CD4-positive, CD25-positive, alpha-beta regulatory T cell (primary cell): ENCODE measurements around the gene NR3C2. TPM values are rescaled to one million over a fixed set of nuclear protein-coding genes. Genes with fewer than 3 reads are reported as not detected.
"Not testable (repeated sequence)": the region's sequence is repeated elsewhere in the genome, so short reads cannot be mapped to it uniquely, and the experiment has no call there.

Experiments used
- ATAC-seq, 2 donors: fragments of 150-1000 bp; cut with Tn5 transposase; one replicate each; pipeline ENCODE4 v1.10.0; 2021; ENCODE audit warnings: low read depth in 2 of 2, moderate number of reproducible peaks in 2 of 2, moderate library complexity in 1 of 2
- DNase-seq, 3 donors: peaks; one replicate each; pipeline versions ENCODE4 v3.0.0 to v3.0.0-alpha.2; 2012 to 2022; ENCODE audit warnings: mixed read lengths in 1 of 3
- H3K27ac ChIP-seq: one replicate; pipeline ENCODE4 v1.7.0; 2013; ENCODE audit warnings: mild to moderate bottlenecking, low read length; ENCODE audit not compliant: insufficient read depth, poor library complexity, severe bottlenecking
- H3K27me3 ChIP-seq: one replicate; pipeline ENCODE4 v1.7.0; 2013; ENCODE audit warnings: low read length; ENCODE audit not compliant: control insufficient read depth, insufficient read depth
- H3K36me3 ChIP-seq: one replicate; pipeline ENCODE4 v1.7.0; 2013; ENCODE audit warnings: mild to moderate bottlenecking, low read length, moderate library complexity; ENCODE audit not compliant: control insufficient read depth, insufficient read depth
- H3K4me1 ChIP-seq: 2 replicates; pipeline ENCODE4 v1.7.0; 2013; ENCODE audit warnings: mild to moderate bottlenecking, low read length; ENCODE audit not compliant: insufficient read depth, control insufficient read depth, poor library complexity, severe bottlenecking
- H3K4me3 ChIP-seq: one replicate; pipeline ENCODE4 v1.7.0; 2013; ENCODE audit warnings: low read depth, mild to moderate bottlenecking, low read length, moderate library complexity
- H3K9me3 ChIP-seq, 2 experiments: 1 replicate in 1 of 2; 2 replicates in 1 of 2; pipeline ENCODE4 v1.7.0; 2013; ENCODE audit warnings: low read length in 2 of 2, mild to moderate bottlenecking in 1 of 2, moderate library complexity in 1 of 2; ENCODE audit not compliant: control insufficient read depth in 2 of 2
- H3K27ac Mint-ChIP-seq, 3 donors: one replicate each; pipeline ENCODE4 v1.8.0; 2020 to 2022; ENCODE audit warnings: mild to moderate bottlenecking in 3 of 3, mixed read lengths in 3 of 3, moderate library complexity in 2 of 3
- H3K27me3 Mint-ChIP-seq: one replicate; pipeline ENCODE4 v1.8.0; 2022; ENCODE audit warnings: mild to moderate bottlenecking, mixed read lengths
- H3K36me3 Mint-ChIP-seq: one replicate; pipeline ENCODE4 v1.8.0; 2020; ENCODE audit warnings: mixed read lengths
- H3K4me1 Mint-ChIP-seq, 4 donors: one replicate each; pipeline ENCODE4 v1.8.0; 2020 to 2022; ENCODE audit warnings: mixed read lengths in 4 of 4, mild to moderate bottlenecking in 1 of 4
- H3K4me3 Mint-ChIP-seq, 4 donors: one replicate each; pipeline ENCODE4 v1.8.0; 2020 to 2022; ENCODE audit warnings: mild to moderate bottlenecking in 4 of 4, mixed read lengths in 4 of 4, moderate library complexity in 3 of 4
- H3K9me3 Mint-ChIP-seq, 7 donors: one replicate each; pipeline ENCODE4 v1.8.0; 2020 to 2022; ENCODE audit warnings: mixed read lengths in 7 of 7, mild to moderate bottlenecking in 3 of 7, moderate library complexity in 2 of 7
- polyA plus RNA-seq, 4 donors: library from polyadenylated mRNA; unstranded; fragments of 300-500 nt; fragmentation: Illumina TruSeq; gene quantifications; one replicate each; pipeline ENCODE4 v1.2.3, GENCODE V29; 2021
- total RNA-seq: library from RNA; stranded (reverse); gene quantifications from one replicate; pipeline ENCODE4 v1.2.3, GENCODE V29; 2022

Gene NR3C2
- total and polyA plus RNA-seq, 5 donors from 2014 or later, result 1.2 to 16.1 (median 3.2) TPM

DNA sequence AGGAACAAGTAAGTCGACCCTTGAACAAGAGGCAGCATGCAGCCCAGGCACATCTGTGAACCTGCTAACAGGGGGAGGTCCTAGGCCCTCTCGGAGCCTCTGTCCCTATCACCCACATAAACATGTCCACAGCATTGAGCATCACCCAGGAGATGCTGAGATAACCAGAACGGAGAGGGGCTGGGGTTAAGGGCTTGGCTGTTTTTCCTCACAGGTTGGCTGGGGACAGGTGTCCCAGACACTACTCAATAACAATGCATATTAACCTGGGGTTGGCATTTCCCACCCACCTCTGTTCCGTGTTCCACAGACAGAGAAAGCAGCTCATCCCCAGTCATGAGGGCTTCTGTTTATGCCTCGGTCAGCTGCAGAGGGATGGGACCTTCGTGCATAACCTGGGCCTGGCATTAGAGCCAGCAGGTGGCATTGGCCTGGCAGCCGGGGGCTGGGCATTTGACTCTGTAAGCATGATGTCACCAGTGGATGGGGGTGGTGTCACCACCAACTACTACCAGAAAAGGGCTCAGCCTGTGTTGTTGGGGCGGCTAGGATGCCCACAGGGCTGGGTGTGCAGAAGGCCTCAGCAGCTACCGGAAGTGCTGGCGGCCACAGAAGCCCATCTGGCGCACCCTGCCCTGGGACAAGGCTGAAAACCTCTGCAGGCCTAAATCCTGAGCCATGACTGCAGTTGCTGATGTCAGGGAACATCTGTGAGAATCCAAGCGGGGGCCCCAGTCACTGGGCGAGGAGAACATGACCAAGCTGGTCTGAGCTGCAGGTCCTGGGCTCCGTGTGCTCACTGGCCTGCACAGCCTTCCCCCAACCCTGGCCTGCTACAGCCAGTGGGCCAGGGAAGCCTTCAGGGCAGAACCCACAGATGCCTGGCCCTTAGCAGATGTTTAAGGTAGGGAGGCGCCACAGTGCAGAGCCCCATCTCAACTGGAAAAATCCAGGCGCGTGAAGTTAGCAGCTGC is 351.4 kb downstream of the NR3C2 start:
- Mint-ChIP-seq H3K9me3 (peaks cover 0 to 9% (median 0%) of the 10 kb centered on the region in 7 donors), H3K36me3 (peaks cover 22% of the 10 kb centered on the region), H3K27ac (peak overlapping the region in 2 of 3 donors; percentile 11 to 53), H3K4me1 (peaks cover 0 to 29% (median 11%) of the 10 kb centered on the region in 4 donors), H3K27me3 (no peaks in the 10 kb centered on the region), H3K4me3 (no peak overlapping the region)
- Histone ChIP-seq H3K27me3 (no peaks in the 10 kb centered on the region), H3K27ac (no peak overlapping the region), H3K36me3 (no peaks in the 10 kb centered on the region), H3K4me3 (no peak overlapping the region), H3K4me1 (no peaks in the 10 kb centered on the region), H3K9me3 (no peaks in the 10 kb centered on the region)
- DNase-seq (no peak), ATAC-seq (no peak)

DNA sequence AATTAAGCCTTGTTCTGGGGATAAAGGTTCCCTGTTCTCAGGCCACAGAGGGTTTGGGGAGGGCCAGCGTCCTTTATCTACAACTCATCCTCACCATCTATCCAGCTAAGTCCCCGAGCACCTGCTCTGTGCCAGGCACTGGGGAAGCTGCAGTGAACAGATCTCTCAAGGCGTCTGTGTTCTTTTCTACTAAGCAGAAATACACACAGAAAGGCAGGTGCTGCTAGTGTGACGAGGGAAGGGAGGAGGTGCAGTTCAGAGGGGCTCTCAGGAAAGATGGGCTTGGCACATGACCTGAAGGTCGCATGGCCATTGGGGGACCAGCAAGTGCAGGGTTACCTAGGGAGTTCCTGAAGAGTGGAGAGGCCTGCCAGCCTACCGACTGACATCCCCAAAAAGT is 352.2 kb downstream of the NR3C2 start:
- Mint-ChIP-seq H3K4me3 (no peak overlapping the region), H3K27me3 (no peaks in the 10 kb centered on the region), H3K27ac (peak overlapping the region in 2 of 3 donors; percentile 53 to 56), H3K9me3 (peaks cover 0 to 9% (median 3%) of the 10 kb centered on the region in 7 donors), H3K4me1 (peaks cover 0 to 31% (median 12%) of the 10 kb centered on the region in 4 donors), H3K36me3 (peaks cover 25% of the 10 kb centered on the region)
- Histone ChIP-seq H3K27me3 (no peaks in the 10 kb centered on the region), H3K4me1 (no peaks in the 10 kb centered on the region), H3K4me3 (no peak overlapping the region), H3K9me3 (no peaks in the 10 kb centered on the region), H3K27ac (no peak overlapping the region), H3K36me3 (no peaks in the 10 kb centered on the region)
- DNase-seq, result no peak
- no peak for ATAC-seq

DNA sequence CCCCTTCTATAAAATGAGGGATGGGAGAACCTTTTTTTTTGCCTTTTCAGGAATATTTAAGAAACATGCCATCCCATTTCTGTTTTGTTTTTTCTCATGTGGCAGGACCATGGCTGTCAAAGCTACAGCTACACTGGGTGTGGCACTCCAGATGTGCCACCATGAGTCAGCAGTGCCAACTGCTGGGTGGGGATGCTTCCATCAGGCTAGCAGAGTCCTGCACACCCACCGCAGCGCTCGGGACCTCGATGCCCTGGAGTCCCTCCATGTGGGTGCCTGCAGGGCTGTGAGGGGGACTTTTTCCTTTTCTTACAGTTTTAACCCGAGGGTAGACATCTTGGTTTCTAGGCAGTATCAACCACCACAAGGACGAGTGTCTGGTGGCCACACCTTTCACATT is 352.6 kb downstream of the NR3C2 start:
- Mint-ChIP-seq H3K27me3 (no peaks in the 10 kb centered on the region), H3K4me3 (no peak overlapping the region), H3K9me3 (peaks cover 0 to 9% (median 3%) of the 10 kb centered on the region in 7 donors), H3K36me3 (peaks cover 25% of the 10 kb centered on the region), H3K27ac (peak overlapping the region in 2 of 3 donors; percentile 53 to 56), H3K4me1 (peaks cover 0 to 32% (median 12%) of the 10 kb centered on the region in 4 donors)
- ATAC-seq, result no peak
- Histone ChIP-seq H3K27ac (no peak overlapping the region), H3K27me3 (no peaks in the 10 kb centered on the region), H3K36me3 (no peaks in the 10 kb centered on the region), H3K4me3 (no peak overlapping the region), H3K4me1 (no peaks in the 10 kb centered on the region), H3K9me3 (no peaks in the 10 kb centered on the region)
- peak in 1 of 3 donors; percentile 10 for DNase-seq

DNA sequence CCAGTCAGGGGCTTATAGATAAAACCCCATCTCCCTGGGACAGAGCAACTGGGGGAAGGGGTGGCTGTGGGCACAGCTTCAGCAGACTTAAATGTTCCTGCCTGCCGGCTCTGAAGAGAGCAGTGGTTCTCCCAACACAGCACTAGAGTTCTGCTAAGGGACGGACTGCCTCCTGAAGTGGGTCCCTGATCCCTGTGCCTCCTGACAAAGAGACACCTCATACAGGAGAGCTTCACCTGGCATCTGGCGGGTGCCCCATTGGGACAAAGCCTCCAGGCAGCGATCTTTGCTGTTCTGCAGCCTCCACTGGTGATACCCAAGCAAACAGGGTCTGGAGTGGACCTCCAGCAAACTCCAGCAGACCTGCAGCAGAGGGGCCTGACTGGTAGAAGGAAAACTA is 359.1 kb downstream of the NR3C2 start:
- peaks cover 21% of the 10 kb centered on the region for H3K36me3 ChIP-seq
- peaks cover 55% of the 10 kb centered on the region for H3K36me3 Mint-ChIP-seq
- not testable (repeated sequence) for H3K27ac ChIP-seq, ATAC-seq, H3K4me3 ChIP-seq, DNase-seq, H3K9me3 Mint-ChIP-seq, H3K27ac Mint-ChIP-seq, H3K9me3 ChIP-seq, H3K27me3 Mint-ChIP-seq, H3K27me3 ChIP-seq, H3K4me1 ChIP-seq
- peaks cover 0 to 22% (median 9%) of the 10 kb centered on the region in 4 donors for H3K4me1 Mint-ChIP-seq
- H3K4me3 Mint-ChIP-seq, result peak overlapping the region in 1 of 4 donors; percentile 23

DNA sequence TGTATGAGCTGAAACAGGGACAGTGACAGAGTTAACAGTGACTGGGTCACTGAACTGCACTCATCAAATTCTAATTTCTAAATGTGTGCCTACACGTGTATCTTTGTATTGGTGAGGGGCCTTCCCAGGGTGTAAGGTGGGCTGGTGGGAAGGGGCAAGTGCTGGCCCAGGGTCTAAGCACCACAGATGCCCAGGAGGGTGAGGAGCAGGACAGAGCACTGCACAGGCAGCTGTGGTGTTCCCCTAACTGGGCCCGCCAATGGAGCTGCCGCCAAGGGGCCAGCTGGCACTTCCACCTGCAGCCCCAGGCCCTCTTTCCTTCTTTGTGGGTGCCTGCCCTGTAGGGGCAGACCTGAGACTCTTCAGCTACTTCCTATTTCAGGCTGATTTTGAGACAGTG is 360.5 kb downstream of the NR3C2 start:
- Mint-ChIP-seq H3K4me1 (peaks cover 0 to 11% (median 6%) of the 10 kb centered on the region in 4 donors), H3K9me3 (peaks cover 0 to 11% (median 6%) of the 10 kb centered on the region in 7 donors)
- H3K27ac ChIP-seq, result no peak overlapping the region

DNA sequence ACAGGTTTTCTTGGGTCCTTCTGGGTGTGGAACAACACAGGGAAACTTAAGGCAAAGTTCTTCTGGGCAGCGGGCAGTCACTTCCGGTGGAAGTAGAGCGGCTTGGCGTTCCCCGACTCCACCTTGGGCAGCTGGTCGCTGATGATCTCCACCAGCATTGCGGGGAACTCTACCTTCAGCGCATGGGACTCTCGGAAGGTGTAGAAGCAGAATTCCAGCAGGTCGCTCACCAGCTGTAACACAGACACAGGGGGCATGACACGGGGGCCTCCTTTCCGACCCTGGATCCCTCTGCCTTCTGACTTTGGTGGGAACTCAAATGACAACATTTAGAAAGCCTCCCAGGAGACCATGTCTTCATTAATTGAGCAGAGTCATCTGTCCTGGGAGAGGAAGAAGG is 360.9 kb downstream of the NR3C2 start:
- peaks cover 0 to 15% (median 9%) of the 10 kb centered on the region in 7 donors for H3K9me3 Mint-ChIP-seq
- H3K36me3 ChIP-seq, result peaks cover 34% of the 10 kb centered on the region
- ATAC-seq (no peak), DNase-seq (no peak)
- H3K4me1 ChIP-seq, result no peaks in the 10 kb centered on the region
- H3K36me3 Mint-ChIP-seq, result peaks cover 60% of the 10 kb centered on the region
- H3K4me1 Mint-ChIP-seq, result peaks cover 0 to 10% (median 5%) of the 10 kb centered on the region in 4 donors
- no peak overlapping the region for H3K4me3 Mint-ChIP-seq
- no peak overlapping the region for H3K27ac ChIP-seq
- H3K27me3 Mint-ChIP-seq, result no peaks in the 10 kb centered on the region
- H3K27ac Mint-ChIP-seq, result no peak overlapping the region
- no peak overlapping the region for H3K4me3 ChIP-seq
- H3K9me3 ChIP-seq, result peaks cover 0 to 7% of the 10 kb centered on the region in 2 experiments
- no peaks in the 10 kb centered on the region for H3K27me3 ChIP-seq

More for the DNA sequence above, 360.5 kb downstream of the NR3C2 start:
- Histone ChIP-seq H3K9me3 (peaks cover 0 to 3% of the 10 kb centered on the region in 2 experiments), H3K4me1 (no peaks in the 10 kb centered on the region), H3K4me3 (no peak overlapping the region), H3K36me3 (peaks cover 30% of the 10 kb centered on the region), H3K27me3 (no peaks in the 10 kb centered on the region)
- Mint-ChIP-seq H3K36me3 (peaks cover 58% of the 10 kb centered on the region), H3K4me3 (peak overlapping the region in 1 of 4 donors; percentile 5), H3K27me3 (no peaks in the 10 kb centered on the region), H3K27ac (no peak overlapping the region)
- ATAC-seq (no peak), DNase-seq (no peak)

DNA sequence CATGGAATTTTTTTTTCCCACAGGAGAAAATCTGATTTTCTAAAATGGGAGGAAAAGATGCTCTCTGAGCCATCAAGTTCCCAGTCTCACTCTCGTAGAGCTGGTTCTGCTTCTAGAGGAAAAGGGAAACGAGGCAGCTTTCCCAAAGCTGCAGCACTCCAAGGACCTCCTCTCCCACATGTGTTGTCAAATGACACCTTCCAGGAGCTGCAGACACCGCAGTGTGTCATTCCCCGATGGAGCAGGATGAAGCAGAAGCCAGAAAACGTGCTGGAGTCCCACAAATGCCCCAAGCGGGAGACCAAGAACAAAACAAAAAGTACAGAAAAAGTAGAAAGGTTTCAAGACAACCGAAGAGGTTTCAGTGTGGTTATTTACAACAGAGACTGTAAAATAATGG is 362.3 kb downstream of the NR3C2 start:
- H3K4me1 Mint-ChIP-seq, result peaks cover 0 to 5% (median 2%) of the 10 kb centered on the region in 4 donors
- peaks cover 0 to 24% (median 17%) of the 10 kb centered on the region in 7 donors for H3K9me3 Mint-ChIP-seq
- H3K27me3 Mint-ChIP-seq, result no peaks in the 10 kb centered on the region
- peak overlapping the region in 1 of 3 donors; percentile 48 for H3K27ac Mint-ChIP-seq
- DNase-seq, result no peak
- peaks cover 13 to 20% of the 10 kb centered on the region in 2 experiments for H3K9me3 ChIP-seq
- H3K27ac ChIP-seq, result no peak overlapping the region
- H3K4me3 ChIP-seq, result no peak overlapping the region
- H3K36me3 ChIP-seq, result peaks cover 44% of the 10 kb centered on the region
- no peaks in the 10 kb centered on the region for H3K27me3 ChIP-seq
- no peak overlapping the region for H3K4me3 Mint-ChIP-seq
- ATAC-seq, result no peak
- peaks cover 64% of the 10 kb centered on the region for H3K36me3 Mint-ChIP-seq
- H3K4me1 ChIP-seq, result no peaks in the 10 kb centered on the region
